PC-3 (cell line): ENCODE data around the gene SVIL. TPM values are rescaled to one million over a fixed set of nuclear protein-coding genes. Genes with fewer than 3 reads are reported as not detected.
A peak's percentile ranks its signal among the peaks of the same experiment; 100 is the strongest.
"Not testable (repeated sequence)": the region's sequence is repeated elsewhere in the genome, so short reads cannot be mapped to it uniquely, and the experiment has no call there.

ENCODE experiments used
- ATAC-seq: fragments of 200-7000 bp; cut with Tn5 transposase; 2 replicates; pipeline ENCODE4 v1.9.1; 2020; ENCODE audit warnings: mild to moderate bottlenecking, moderate library complexity
- BruUV-seq: library from RNA; stranded (reverse); fragments of 400-500 nt; replicated peaks from 2 replicates; lab custom pipeline; 2021; lab: Mats Ljungman, UMichigan
- CTCF ChIA-PET: fragments of 300-600 bp; sonication (Branson Sonifier 250); formaldehyde crosslinking; loops from one replicate; lab custom pipeline; 2022; ENCODE audit warnings: antibody characterized with exemption; lab: Charles Lee
- POLR2A ChIA-PET: fragments of 300-600 bp; sonication (Branson Sonifier 250); formaldehyde crosslinking; loops from one replicate; lab custom pipeline; 2022; ENCODE audit warnings: antibody characterized with exemption; ENCODE audit not compliant: unreplicated experiment; lab: Charles Lee
- DNase-seq: peaks from one replicate; pipeline ENCODE4 v3.0.0-alpha.2; 2015
- H2AFZ ChIP-seq: fragments of 300-600 bp; sonication (generic); 2 replicates; pipeline ENCODE4 v1.6.0; 2016; ENCODE audit warnings: antibody characterized with exemption, low read length
- H3F3A ChIP-seq: fragments of 300-600 bp; sonication (generic); one replicate; pipeline ENCODE4 v1.6.0; 2017; ENCODE audit warnings: antibody characterized with exemption, low read length, control low read depth, mild to moderate bottlenecking; ENCODE audit not compliant: unreplicated experiment
- H3K27ac ChIP-seq: fragments of 300-600 bp; sonication (generic); 2 replicates; pipeline ENCODE4 v1.5.1; 2016; ENCODE audit warnings: mild to moderate bottlenecking, low read length
- H3K27me3 ChIP-seq: fragments of 300-600 bp; sonication (generic); 2 replicates; pipeline ENCODE4 v1.6.1; 2016; ENCODE audit warnings: low read length, mixed read lengths
- H3K36me3 ChIP-seq: fragments of 300-600 bp; sonication (generic); 2 replicates; pipeline ENCODE4 v1.6.1; 2016; ENCODE audit warnings: low read depth, mixed run types, low read length, mixed read lengths
- H3K4me1 ChIP-seq: fragments of 300-600 bp; sonication (generic); 2 replicates; pipeline ENCODE4 v1.5.1; 2016; ENCODE audit warnings: low read length; ENCODE audit not compliant: insufficient read depth
- H3K4me2 ChIP-seq: fragments of 300-600 bp; sonication (generic); 2 replicates; pipeline ENCODE4 v1.6.0; 2016; ENCODE audit warnings: low read length
- H3K4me3 ChIP-seq: fragments of 300-600 bp; sonication (generic); 2 replicates; pipeline ENCODE4 v1.5.1; 2016; ENCODE audit warnings: mild to moderate bottlenecking, low read length, mixed read lengths
- H3K79me2 ChIP-seq: fragments of 300-600 bp; sonication (generic); 2 replicates; pipeline ENCODE4 v1.6.1; 2017; ENCODE audit warnings: low read length, mixed read lengths
- H3K9ac ChIP-seq: fragments of 300-600 bp; sonication (generic); 2 replicates; pipeline ENCODE4 v1.6.0; 2016; ENCODE audit warnings: mild to moderate bottlenecking, low read length
- H3K9me2 ChIP-seq: fragments of 300-600 bp; sonication (generic); replicated peaks from 2 replicates; pipeline ENCODE4 v1.6.1; 2016; ENCODE audit warnings: mixed run types, low read length, mixed read lengths
- H3K9me3 ChIP-seq: fragments of 300-600 bp; sonication (generic); 2 replicates; pipeline ENCODE4 v1.6.1; 2016; ENCODE audit warnings: low read length, mixed read lengths
- H4K20me1 ChIP-seq: fragments of 300-600 bp; sonication (generic); 2 replicates; pipeline ENCODE4 v1.6.1; 2016; ENCODE audit warnings: low read length, mixed read lengths
- CTCF ChIP-seq: fragments of 300-600 bp; sonication (generic); conservative IDR thresholded peaks from 2 replicates; pipeline ENCODE4 v1.5.1; 2017; ENCODE audit warnings: antibody characterized with exemption, low read depth, mild to moderate bottlenecking, low read length
- EZH2 ChIP-seq: fragments of 300-600 bp; sonication (generic); IDR thresholded peaks from one replicate; pipeline ENCODE4 v1.6.1; 2017; ENCODE audit warnings: antibody characterized with exemption, mild to moderate bottlenecking, low read length; ENCODE audit not compliant: unreplicated experiment
- EZH2phosphoT487 ChIP-seq: fragments of 300-600 bp; sonication (generic); IDR thresholded peaks from 2 replicates; pipeline ENCODE4 v1.6.1; 2018; ENCODE audit warnings: mild to moderate bottlenecking, antibody characterized with exemption, low read length, borderline replicate concordance
- intact Hi-C: fragments of 100-400 bp; cut with micrococcal nuclease; formaldehyde crosslinking; loops from 2 replicates; pipeline ENCODE4 v1.9.0; 2023
- total RNA-seq: library from RNA; depleted of rRNA; stranded (reverse); fragments of >200 nt; gene quantifications from 2 replicates; pipeline ENCODE4 v1.2.3, GENCODE V29; 2014

Gene SVIL
- total RNA-seq, 1 experiment from 2014 or later: 19.2 TPM

- CTCF ChIA-PET: no interaction called here
- TF ChIP-seq EZH2phosphoT487: no peak
- TF ChIP-seq CTCF: no peak
- no peak for TF ChIP-seq EZH2
- no peaks in the 10 kb centered on the region for H3F3A ChIP-seq
Observed at GRCh38 chr10:29446327-29446726, 188.4 kb downstream of the SVIL start.

GRCh38 chr10:29443745-29444523 lies 190.8 kb downstream of the SVIL start:
- Histone ChIP-seq H3K9ac (no peak overlapping the region), H3K79me2 (no peaks in the 10 kb centered on the region), H3K27ac (no peak overlapping the region), H3K4me3 (no peak overlapping the region), H3K9me3 (no peaks in the 10 kb centered on the region), H3K36me3 (no peaks in the 10 kb centered on the region), H3K4me1 (no peaks in the 10 kb centered on the region), H2AFZ (no peak overlapping the region), H3K27me3 (no peaks in the 10 kb centered on the region), H3K4me2 (no peak overlapping the region), H3F3A (no peaks in the 10 kb centered on the region), H4K20me1 (no peaks in the 10 kb centered on the region), H3K9me2 (no peaks in the 10 kb centered on the region)
- POLR2A ChIA-PET: no interaction called here
- DNase-seq (no peak), ATAC-seq (no peak)
- CTCF ChIA-PET: no interaction called here
- TF ChIP-seq CTCF (no peak), EZH2phosphoT487 (no peak), EZH2 (no peak)
- no TSS peak for BruUV-seq
- intact Hi-C loops: no loop called here

More at GRCh38 chr10:29446327-29446726, 188.4 kb downstream of the SVIL start:
- Histone ChIP-seq H3K27ac (no peak overlapping the region), H3K27me3 (no peaks in the 10 kb centered on the region), H3K9me3 (no peaks in the 10 kb centered on the region), H3K9me2 (no peaks in the 10 kb centered on the region), H3K36me3 (no peaks in the 10 kb centered on the region), H3K4me1 (no peaks in the 10 kb centered on the region), H2AFZ (no peak overlapping the region), H4K20me1 (no peaks in the 10 kb centered on the region), H3K9ac (no peak overlapping the region), H3K4me2 (no peak overlapping the region), H3K79me2 (no peaks in the 10 kb centered on the region), H3K4me3 (no peak overlapping the region)
- no peak for DNase-seq
- intact Hi-C loops: no loop called here
- POLR2A ChIA-PET: no interaction called here
- no peak for ATAC-seq
- BruUV-seq: no TSS peak

GRCh38 chr10:29440981-29441380 lies 193.8 kb downstream of the SVIL start:
- Histone ChIP-seq H3F3A (no peaks in the 10 kb centered on the region), H4K20me1 (no peaks in the 10 kb centered on the region), H3K4me1 (0 out of 2 replicates have a peak, but pooled peaks cover 4% of the 10 kb centered on the region), H3K27ac (no peak overlapping the region), H2AFZ (no peak overlapping the region), H3K36me3 (0 out of 2 replicates have a peak, but pooled peaks cover 2% of the 10 kb centered on the region), H3K27me3 (no peaks in the 10 kb centered on the region), H3K9me3 (no peaks in the 10 kb centered on the region), H3K9ac (no peak overlapping the region), H3K4me3 (no peak overlapping the region), H3K9me2 (no peaks in the 10 kb centered on the region), H3K79me2 (peaks cover under 1% of the 10 kb centered on the region; the same call in 1 of the 2 replicates), H3K4me2 (no peak overlapping the region)
- CTCF ChIA-PET: no interaction called here
- intact Hi-C loops: no loop called here
- ATAC-seq (no peak), DNase-seq (no peak)
- TF ChIP-seq EZH2 (no peak), CTCF (no peak), EZH2phosphoT487 (no peak)
- POLR2A ChIA-PET: no interaction called here
- no TSS peak for BruUV-seq

GRCh38 chr10:29439005-29439404 lies 195.8 kb downstream of the SVIL start:
- H4K20me1 ChIP-seq: not testable (repeated sequence)

More at GRCh38 chr10:29439005-29439404, 195.8 kb downstream of the SVIL start:
- ATAC-seq: peak; percentile 22; the same call in 1 of the 2 replicates
- H3K27me3 ChIP-seq, H3F3A ChIP-seq, H3K9ac ChIP-seq, POLR2A ChIA-PET, H3K36me3 ChIP-seq, intact Hi-C loops, H3K9me3 ChIP-seq, H3K79me2 ChIP-seq, H3K4me1 ChIP-seq, BruUV-seq, H3K9me2 ChIP-seq, H3K4me2 ChIP-seq, H3K4me3 ChIP-seq, H2AFZ ChIP-seq, CTCF ChIA-PET: not testable (repeated sequence)
- DNase-seq: peak; percentile 56
- H3K27ac ChIP-seq: peak overlapping the region; percentile 78
